Thyroid gland (tissue), 4 donors: ENCODE data around the gene PTPRT.

Experiments used
- CTCF ChIP-seq, 6 experiments: fragments of 200-600 bp in 3 of 6; fragments of 450-650 bp in 3 of 6; sonication (generic) in 3 of 6; IDR thresholded peaks; one replicate each; pipeline ENCODE4 v1.5.1; 2016 to 2019; ENCODE audit warnings: antibody characterized with exemption in 6 of 6, mild to moderate bottlenecking in 2 of 6, inconsistent platforms in 1 of 6, moderate library complexity in 1 of 6
- POLR2A ChIP-seq, 2 donors: fragments of 450-650 bp; IDR thresholded peaks; one replicate each; pipeline ENCODE4 v1.6.1; 2017; ENCODE audit warnings: antibody characterized with exemption in 2 of 2, mild to moderate bottlenecking in 2 of 2, moderate library complexity in 1 of 2

GRCh38 chr20:42588847-42589246 lies 600.9 kb downstream of the PTPRT start:
- no peak for TF ChIP-seq POLR2A (IDR thresholded peaks at IDR 0.05)
- TF ChIP-seq CTCF (IDR thresholded peaks at IDR 0.05), result no peak
